ENCODE results near the gene POLR2J.

The POLR2J gene

DNA sequence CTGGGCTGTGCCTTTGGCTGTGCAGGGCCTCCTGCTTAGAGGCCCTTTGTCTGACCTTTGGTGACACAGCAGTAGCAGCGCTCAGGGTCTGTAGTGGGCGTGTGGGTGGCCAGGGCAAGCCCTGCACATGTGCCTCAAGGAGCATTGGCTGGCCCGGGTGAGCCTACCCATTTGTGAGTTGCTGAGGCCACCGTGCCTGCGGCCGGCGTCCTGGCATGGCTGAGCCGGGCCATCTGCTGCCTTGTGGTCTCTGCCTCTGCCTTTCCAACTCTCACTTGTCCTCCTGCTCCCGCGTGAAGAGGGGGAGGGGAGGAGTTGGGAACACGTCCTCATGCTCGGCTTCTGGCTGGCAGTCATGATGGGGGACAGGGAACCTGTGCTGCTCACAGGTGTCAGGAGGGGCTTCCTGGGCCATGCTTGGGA lies 54.6 kb downstream of the POLR2J start:
- no peak overlapping the region for H3K27ac ChIP-seq
- no peak for DNase-seq (ENCODE audit: low spot score)
- TF ChIP-seq, protein P1, sequence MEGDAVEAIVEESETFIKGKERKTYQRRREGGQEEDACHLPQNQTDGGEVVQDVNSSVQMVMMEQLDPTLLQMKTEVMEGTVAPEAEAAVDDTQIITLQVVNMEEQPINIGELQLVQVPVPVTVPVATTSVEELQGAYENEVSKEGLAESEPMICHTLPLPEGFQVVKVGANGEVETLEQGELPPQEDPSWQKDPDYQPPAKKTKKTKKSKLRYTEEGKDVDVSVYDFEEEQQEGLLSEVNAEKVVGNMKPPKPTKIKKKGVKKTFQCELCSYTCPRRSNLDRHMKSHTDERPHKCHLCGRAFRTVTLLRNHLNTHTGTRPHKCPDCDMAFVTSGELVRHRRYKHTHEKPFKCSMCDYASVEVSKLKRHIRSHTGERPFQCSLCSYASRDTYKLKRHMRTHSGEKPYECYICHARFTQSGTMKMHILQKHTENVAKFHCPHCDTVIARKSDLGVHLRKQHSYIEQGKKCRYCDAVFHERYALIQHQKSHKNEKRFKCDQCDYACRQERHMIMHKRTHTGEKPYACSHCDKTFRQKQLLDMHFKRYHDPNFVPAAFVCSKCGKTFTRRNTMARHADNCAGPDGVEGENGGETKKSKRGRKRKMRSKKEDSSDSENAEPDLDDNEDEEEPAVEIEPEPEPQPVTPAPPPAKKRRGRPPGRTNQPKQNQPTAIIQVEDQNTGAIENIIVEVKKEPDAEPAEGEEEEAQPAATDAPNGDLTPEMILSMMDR (IDR thresholded peaks at IDR 0.05), result no peak
- no peak overlapping the region for H3K4me3 ChIP-seq

Measured in coronary artery (tissue), 2 donors.